ENCODE data around the gene PRKAG2.

The PRKAG2 gene

DNA sequence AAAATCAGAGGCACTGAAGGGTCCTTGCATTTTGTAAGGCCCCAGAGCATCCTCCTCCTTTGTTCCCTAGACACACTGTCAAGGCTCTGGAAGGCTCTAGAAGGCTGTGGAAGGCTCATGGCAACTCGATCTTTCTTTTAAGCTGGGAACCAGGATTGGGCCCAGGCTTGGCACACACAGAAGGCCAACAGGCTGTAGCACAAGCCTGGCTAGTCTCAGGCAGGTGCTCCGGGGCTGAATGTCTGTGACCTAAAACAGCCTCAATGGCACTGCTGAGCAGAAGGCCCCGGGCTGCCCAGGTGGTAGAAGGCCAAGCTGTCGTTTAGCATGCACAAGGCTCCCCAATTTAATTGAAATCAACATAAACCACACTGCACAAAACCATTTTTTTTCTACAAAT, 55.7 kb downstream of the PRKAG2 start:
- no peak for TF ChIP-seq CTCF (IDR thresholded peaks at IDR 0.05; ENCODE audit: insufficient read depth, low read depth, low read length, missing control alignments)
- DNase-seq (ENCODE audit: low read depth), result no peak
- H3K4me3 ChIP-seq (ENCODE audit: low read depth, low read length), result no peak overlapping the region

DNA sequence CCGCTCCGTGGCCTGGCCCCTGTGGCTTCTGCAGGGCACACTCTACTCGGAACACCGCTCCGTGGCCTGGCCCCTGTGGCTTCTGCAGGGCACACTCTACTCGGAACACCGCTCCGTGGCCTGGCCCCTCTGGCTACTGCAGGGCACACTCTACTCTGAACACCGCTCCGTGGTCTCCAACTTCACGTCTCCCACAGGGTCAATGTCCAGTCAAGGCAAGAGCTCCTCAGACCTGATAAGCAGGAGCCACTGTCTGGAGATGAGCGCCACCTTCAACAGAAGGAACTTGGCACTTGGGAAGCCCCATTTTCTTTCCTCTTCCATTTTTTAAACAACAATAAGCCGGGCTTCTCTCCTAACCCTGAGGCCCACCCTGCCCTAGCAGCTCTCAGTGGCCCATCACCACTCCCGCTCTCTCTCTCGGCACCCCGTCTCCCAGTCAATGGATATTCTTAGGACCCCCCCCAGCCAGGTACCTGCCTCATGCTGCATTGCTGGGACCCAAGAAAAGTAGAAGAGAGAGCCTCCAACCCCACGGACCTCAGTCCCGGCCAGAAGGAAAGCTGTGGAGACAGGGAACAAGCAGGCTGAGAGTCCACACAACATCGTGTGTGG, 56.3 kb downstream of the PRKAG2 start:
- DNase-seq (ENCODE audit: low read depth), result no peak
- no peak for TF ChIP-seq CTCF (IDR thresholded peaks at IDR 0.05; ENCODE audit: insufficient read depth, low read depth, low read length, missing control alignments)
- no peak overlapping the region for H3K4me3 ChIP-seq (ENCODE audit: low read depth, low read length)

DNA sequence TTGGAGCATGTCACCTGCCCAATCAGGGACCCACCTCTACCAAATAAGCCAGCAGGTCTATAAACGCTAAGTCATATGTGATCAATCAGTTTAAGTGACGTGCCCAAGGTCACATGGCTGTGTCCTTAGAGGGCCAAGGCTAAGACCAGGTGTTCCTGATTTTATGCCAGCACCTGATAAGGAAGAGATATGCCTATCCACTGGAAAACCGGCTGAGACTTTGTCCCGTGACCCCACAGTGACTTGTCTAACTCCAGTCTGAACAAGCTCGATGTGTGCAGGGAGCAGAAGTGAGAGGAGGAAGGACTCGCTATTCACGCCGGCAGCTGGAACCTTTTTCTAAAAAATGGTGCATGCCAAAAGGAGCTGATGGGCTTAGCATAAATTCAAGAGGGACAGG, 57.0 kb downstream of the PRKAG2 start:
- no peak for DNase-seq (ENCODE audit: low read depth)
- TF ChIP-seq CTCF (IDR thresholded peaks at IDR 0.05; ENCODE audit: insufficient read depth, low read depth, low read length, missing control alignments), result no peak
- H3K4me3 ChIP-seq (ENCODE audit: low read depth, low read length), result no peak overlapping the region

DNA sequence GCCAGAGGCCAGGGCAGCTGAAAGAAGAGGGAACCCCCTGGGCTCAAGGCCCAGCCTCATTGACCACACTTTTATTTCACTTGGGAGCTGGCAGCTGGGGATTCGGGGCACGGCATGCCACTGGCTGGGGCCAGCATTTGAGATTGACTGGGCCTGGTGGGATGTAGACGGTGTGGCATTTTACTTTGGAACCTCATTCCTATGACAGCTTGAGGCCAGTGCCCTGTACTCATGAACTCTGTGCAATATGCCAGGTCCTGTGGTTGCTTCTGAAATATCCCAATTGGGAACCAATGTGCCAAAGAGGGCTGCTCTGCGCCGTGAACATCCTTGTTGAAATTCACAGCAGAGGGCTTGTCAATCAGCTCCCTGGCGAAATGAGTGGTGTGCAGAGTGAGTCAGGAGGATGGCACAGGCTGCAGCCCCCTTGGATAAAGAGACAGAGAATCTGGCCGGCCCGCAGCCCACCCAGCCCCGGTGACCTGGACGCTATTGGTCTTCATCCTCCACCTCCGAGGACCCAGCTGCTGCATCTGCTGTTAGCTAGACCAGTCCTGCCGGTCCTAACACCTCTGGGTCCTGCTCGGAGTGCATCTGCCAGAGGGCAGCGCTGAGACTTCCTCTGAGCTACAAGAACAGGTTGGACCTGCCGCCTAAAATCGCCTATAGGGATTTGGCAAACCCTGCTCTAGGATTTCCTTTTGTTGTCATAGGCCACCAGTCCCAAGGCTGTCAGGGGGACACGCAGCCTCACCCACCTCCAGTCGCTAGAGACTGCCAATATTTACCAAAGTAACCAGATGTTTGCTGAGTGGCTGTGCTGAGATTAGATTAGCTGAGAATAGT, 58.0 kb downstream of the PRKAG2 start:
- DNase-seq (ENCODE audit: low read depth), result no peak
- no peak overlapping the region for H3K4me3 ChIP-seq (ENCODE audit: low read depth, low read length)
- no peak for TF ChIP-seq CTCF (IDR thresholded peaks at IDR 0.05; ENCODE audit: insufficient read depth, low read depth, low read length, missing control alignments)

DNA sequence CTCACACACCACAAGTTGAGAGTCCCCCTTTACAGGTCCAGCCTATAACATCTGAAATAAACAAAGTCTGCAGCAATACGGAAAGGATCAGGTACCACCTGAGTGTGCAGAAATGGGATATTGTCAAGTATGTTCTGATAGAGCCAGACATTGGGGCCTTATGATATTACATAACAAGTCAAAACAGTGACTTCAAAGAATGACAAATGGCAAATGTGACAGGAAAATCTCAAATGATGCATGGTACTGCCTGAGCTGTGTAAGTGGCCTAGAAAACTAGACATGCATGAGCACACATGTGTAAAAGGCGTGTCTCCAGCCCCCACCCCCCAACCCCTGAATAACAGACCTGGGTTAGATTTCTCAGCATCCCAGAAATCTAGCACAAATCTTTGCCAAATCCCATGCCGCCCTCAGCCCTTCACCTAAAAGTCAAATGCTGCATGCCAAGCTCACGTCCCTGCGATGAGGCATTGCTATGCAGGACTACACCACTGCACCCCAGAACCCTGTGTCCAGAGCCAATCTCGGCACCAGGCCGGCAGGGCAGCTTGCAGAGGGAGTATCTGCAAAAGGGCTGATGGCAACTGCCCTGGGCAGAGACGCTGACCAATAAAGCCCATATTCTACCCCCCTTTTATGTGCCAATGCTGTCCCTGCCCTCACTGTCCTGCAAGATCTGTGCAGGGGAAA, 58.8 kb downstream of the PRKAG2 start:
- TF ChIP-seq CTCF (IDR thresholded peaks at IDR 0.05; ENCODE audit: insufficient read depth, low read depth, low read length, missing control alignments), result no peak
- DNase-seq (ENCODE audit: low read depth), result no peak
- H3K4me3 ChIP-seq (ENCODE audit: low read depth, low read length), result no peak overlapping the region

DNA sequence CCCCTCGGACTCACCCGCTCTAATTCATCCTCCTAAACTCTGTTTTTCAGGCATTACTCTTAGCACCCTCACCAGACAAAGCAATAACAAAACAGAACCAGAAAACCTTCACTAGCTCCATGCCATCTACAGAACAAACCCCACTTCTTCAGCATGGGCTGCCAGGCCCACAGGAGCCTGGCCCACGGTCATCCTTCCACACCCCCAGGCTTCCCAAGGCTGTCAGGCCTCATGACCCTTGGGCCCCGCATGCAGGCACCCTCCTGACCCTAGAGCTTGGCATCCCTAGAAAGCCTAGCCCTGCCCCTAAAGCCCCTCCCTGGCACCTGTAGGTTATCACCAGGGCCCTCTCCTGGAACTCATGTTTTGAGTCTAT, 59.6 kb downstream of the PRKAG2 start:
- no peak for DNase-seq (ENCODE audit: low read depth)
- no peak overlapping the region for H3K4me3 ChIP-seq (ENCODE audit: low read depth, low read length)
- TF ChIP-seq CTCF (IDR thresholded peaks at IDR 0.05; ENCODE audit: insufficient read depth, low read depth, low read length, missing control alignments), result no peak
